Stimulated activated CD8-positive, alpha-beta memory T cell treated with anti-CD3 and anti-CD28 coated beads, Interleukin-2, amount 100 ng/mL, for 48 hours (primary cell): ENCODE results near the gene WWOX.

Experiments
- DNase-seq, 2 donors: peaks; one replicate each; pipeline ENCODE4 v3.0.0-alpha.2; 2020; ENCODE audit warnings: low read depth in 2 of 2

WWOX gene

DNA sequence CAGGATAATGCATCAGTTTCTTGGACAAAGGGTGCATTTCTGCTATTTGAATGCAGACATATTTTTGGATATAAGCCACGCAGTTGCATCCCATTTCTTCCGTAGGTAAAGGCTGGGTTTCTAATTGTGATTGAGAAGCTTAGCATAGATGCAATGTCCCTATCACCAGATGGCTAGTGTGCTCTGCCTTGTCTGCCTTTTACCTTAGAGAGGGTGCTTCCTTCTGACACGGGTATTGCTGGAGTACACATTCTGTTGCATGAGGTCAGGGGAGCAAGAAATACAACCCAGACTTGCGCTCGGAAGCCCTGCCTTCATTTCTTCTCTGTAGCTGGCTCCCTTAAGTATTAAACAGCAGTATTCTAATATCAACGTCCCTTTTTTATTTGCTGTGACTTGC, 337.4 kb downstream of the WWOX start:
- DNase-seq: no peak

DNA sequence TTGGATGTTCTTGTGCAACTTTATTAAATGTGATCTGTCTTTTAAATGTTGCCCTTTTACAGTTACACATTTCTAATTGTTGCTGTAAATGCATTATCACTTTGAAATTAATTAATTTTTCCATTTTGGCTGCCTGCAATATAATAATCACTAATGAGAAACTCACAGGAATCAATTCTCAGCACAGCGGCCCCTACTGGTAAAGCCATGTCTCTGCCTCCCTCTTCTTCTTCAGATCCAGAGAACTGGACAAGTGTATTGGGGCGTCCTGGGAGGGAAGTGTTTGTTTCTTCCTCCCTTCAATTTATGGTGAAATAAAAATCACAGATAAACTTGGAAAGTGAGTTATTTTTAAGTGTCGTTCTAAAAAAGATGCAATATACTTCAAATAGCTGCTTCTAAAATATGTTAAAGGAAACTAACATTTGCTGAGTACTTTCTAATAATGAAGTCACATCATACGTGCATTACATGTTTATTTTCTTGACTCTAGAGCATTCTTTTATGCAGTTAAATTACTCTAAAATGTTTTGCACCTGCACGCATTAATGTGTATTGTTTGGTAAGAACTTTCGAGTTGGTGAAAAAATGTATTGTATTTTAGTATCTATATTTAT, 338.0 kb downstream of the WWOX start:
- DNase-seq: peak; percentile 3 to 7

DNA sequence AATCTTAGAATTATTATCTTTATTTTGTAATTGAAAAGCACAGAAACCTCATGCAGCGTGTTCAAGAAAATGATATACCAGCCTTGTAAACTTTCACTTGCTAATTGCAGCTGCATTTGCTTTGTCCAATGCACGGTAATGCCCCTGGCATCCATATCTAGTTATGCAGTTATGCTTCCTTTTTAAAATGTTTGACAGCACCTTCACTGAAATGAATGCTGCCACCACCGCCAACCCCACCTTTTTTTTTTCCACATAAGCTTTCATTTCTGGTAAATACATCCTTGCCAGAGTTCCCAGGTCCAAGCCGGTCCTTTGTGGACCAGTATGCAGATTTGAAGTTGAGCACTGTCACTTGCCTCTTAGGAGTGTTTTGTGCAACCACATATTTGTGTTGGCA, 338.8 kb downstream of the WWOX start:
- no peak for DNase-seq

DNA sequence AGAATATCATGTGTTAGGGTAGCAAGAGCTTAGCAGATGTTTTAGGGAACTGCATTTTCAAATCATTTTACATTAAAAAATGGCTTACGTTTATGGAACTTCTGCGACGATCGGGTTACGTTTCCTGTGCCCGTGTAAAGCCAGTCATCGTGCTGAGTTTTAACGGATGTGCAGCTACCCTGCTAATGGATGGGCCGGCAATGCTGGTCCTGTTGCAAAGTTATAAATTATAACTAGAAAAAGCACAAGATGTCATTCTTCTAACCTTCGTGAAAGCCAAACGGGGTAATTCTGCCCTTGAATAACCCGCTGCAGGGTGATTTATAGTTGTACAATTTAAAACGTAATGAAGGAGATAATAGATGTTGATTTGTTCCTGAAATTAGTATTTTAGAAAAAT, 339.2 kb downstream of the WWOX start:
- DNase-seq: no peak

DNA sequence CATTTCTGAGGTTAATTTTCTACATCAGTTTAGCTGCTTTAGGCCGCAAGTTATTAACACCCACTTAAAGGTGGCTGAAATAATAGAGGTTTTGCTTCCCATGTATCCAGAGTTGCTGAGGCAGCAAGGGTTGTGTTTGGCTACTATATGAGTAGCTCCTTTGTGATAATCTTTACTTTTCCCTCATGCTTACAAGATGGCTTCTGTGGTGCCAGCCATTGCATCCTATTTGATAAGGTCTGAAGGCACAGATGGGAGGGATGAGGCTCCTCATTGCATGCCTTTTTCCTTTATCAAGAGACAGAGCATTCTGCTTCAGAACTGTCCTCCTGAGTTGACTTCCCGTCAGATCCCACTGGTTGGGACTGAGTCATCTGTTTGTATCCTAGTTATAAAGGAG, 340.2 kb downstream of the WWOX start:
- no peak for DNase-seq

DNA sequence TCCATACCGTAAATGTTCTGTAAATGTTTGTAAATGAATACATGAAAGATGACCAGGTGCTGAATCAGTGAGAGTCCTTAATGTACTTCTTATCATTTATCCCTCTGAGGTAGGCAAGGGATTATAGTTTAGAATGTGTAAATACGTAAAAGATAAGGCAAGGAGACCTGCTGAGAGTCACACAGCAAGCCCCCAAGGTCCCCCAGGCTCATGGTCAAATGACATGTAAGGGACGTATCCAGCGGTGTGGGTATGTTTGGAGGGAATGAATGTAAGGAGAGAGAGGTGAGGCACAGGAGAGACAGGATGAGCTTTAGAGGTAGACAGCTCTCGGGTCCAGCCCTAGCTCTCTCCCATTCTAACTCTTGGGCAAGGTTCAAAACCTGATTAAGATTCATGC, 341.8 kb downstream of the WWOX start:
- DNase-seq: no peak

DNA sequence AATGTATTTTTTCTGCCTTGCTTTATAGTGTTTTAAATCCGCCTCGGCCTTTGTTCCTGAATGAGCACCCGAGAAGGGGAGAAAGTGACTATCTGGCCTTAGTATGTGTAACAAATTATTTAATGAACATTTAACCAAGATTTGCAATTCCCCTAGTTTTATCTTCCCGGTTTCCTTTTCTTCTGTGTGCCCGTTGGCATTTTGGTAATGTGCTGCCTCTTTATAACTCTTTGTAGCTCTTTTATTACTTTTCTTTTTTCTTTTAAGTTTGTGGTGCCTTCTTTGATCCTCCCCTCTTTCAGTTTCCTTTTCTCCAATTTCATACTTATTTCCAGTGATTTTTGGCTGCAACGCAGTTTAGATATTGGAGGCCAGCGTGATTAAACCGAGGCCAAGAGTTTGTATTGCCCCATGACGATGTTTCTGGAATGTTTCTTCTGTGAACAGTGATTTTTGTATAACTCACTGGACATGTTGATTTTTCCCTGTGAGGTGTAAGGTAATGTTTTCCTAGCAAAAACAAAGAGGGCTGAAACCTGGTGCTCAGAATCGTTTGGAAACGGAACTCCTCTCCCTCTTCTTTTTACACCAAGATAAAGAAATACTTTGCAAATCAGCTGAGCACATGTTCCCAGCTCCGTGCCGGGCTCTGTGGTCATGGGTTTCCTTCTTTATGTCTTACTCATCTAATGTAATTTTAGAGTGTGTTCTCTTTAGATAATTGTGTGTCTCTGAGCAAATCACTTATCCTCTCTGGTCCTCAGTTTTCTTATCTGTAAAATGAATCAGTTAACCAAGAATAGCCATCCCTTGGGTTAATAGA, 344.3 kb downstream of the WWOX start:
- no peak for DNase-seq

DNA sequence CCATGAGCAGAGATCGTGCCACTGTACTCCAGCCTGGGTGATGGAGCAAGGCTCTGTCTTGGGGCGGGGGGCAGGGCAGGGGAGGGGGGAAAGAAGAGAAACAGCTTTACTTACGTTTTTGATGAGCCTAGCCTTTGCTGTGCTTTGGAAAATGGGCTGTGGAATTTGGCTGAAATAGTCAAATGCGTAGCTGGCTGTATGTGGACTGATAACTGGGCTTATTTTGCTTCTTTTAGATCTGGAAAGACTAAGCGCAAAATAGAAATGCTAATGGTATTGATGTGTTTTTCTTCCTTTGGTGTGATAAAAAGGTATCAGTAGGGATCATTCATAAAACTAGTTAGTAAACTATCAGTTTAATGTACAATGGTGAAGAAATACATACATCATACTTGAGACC, 346.4 kb downstream of the WWOX start:
- DNase-seq: no peak

DNA sequence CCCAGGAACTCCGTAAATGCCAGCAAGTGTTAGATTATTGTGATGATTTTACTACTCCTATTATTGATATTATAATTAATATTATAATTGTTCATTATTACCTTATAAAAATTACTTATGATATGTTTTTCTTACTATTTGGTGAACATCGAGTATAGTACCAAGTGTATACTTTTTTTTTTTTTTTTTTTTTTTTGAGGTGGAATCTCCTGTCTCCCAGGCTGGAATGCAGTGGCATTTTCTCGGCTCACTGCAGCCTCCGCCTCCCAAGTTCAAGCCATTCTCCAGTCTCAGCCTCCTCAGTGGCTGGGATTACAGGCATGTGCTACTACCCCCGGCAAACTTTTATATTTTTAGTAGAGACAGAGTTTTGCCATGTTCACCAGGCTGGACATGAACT, 347.0 kb downstream of the WWOX start:
- DNase-seq: no peak

DNA sequence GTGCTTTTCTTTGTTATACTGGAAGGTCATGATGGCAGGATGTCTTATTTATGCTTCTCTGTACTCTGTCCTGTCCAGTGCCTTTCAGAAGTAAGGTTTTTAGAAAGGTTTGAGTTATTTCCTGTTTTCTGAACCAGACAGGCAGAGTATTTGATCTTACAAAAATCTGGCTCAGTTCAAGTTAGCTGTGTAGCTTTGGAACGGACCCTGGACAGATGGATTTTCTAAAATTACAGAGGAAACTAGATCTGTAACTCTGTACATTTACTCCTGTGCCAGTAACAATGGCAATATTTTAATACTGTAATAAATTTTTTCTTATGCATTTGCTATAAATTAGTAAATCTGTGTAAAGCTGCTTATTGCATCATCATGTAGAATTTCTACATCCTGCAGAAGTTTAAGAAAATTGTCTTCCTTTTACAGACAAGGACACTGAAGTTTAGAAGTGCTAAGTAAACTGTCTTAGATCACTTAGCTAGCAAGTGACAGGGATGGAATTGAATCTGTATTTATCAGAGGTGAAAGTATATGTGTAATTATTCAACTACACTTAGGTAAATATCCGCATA, 347.6 kb downstream of the WWOX start:
- DNase-seq: no peak

DNA sequence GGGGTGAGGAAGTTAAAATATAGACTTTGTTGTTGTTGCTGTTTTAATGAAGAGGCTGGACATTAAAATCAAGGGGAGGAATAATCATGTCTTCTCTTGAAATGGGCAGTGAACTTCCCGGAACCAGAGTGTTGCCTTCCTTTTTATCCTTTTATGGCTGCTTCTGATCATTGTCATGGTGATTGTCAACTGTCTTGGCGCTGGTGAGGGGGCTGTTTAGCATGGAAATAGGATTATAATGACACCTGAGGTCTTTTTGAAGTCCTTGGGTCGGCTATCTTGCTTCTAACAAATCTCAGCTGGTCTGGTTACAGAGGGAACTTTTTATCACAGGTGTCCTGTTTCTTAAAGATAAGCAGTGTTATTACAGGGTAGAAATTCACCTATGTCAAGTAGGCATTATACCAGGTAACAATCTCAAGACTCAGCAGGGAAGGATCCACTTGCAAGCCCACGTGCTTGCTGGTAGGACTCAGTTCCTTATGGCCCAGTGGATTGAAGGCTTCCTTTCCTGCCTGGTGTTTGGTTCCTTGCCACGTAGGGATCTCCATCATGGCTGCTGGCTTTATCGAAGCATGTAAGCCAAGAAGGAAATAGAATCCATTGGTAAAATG, 349.3 kb downstream of the WWOX start:
- DNase-seq: no peak

DNA sequence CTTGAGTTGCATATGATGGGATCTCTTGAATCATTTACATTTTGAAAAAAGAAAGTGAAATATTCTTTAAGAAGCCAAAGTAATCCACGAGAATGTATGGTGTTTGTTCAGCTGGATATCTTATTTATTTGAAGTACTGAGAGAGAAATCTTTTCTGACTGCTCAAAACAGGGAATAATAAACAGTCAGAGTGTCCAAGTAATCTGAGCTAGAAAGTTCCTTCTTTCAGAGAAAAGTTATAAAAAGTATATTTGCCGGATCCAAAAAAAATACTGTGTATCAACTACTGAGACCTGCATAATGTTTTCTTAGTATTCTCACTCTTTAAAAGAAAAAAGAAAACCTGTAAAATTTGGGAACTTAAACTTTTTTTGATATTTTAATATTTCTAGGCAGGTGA, 350.8 kb downstream of the WWOX start:
- DNase-seq: no peak

DNA sequence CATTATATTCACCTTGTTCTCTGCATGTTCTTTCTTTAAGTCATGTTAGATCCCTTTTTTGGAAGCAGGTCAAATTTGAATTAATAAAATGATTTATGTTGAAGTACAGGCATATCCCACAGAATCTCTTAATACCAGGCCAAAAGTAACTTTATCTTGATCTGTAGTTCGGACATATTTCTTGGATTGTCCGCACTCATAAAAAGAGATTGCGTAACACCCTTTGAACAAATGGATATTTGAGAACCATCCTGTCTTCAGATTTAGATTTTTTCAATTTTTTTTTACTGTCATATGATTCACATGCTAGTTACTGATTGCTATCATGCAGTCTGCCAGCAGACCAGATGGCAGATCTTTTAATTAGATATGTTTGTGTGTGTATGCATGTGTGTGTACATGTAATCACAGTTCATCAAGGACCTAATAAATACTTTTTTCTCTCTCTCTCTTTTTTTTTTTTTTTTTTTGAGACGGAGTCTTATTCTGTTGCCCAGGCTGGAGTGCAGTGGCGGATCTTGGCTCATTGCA, 352.6 kb downstream of the WWOX start:
- DNase-seq: no peak

DNA sequence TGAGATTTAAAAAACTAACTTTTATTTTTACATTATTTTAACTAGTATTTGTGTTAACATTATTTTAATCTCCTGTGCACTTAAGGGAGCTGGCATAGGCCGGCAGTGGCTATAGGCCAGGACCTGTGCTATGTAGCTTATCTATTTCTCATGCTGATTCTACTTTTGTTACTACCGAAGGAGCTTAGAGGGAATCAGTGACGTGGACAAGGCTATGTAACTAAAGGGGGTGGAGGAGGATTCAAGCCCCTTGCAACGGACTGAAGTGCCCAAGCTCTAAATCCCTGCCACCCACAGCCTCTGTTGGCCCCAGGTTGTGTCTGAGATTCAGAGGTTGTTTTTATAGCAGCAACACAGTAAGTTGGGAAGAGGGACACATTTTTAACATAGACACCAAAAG, 356.4 kb downstream of the WWOX start:
- no peak for DNase-seq

DNA sequence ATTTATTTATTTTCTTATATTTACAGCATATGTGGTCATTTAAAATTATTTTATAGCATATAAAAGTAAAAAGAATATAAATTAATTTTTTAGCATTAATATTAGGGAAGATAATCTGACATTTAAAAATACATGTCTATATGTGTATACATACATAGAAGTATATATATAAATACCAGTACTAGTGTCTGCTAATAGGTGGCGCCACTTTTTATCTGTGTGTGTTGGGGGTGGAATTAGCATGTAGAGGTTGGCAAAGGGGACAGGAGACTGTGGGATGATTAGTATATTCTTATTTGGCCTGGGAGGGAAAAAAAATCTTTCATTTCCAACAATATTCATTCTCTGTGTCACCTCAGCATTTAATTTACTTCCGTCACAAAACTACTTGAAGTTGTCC, 359.1 kb downstream of the WWOX start:
- no peak for DNase-seq

DNA sequence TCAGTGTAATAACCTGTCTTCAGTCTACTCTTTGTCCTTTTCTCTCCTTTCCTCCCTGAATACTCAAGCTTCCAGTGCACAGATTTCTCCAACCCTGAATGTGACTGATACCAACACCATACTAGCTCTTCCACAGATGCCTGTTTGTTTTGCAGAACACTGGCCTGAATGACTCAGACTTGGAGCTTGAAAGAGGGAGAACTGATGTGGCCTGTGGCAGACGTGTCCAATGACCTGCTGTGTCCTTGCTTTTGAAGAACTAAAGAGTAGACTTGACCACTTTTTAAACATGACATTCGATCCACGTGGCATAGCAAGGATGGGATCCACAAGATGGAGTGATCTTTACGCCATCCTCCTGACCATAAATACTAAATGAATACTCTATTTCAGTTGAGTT, 361.0 kb downstream of the WWOX start:
- no peak for DNase-seq

DNA sequence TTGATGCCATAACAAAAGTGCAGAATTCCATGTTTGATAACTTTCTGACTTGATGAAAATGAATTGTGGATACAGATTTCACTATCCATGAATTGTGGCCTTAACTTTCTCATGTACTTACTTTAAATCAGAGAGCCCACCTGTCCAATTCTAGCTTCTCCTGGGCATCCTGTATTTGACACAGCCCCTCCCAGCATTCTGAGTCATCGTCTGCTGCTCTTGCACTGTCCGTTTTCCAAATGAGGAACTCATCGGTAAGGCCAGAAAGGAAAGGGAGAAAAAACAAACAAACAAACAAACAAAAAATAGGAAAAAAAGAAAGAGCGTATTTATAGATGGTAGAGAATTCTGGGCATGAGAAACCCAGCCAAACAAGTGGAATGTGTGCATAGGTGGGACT, 361.6 kb downstream of the WWOX start:
- no peak for DNase-seq

DNA sequence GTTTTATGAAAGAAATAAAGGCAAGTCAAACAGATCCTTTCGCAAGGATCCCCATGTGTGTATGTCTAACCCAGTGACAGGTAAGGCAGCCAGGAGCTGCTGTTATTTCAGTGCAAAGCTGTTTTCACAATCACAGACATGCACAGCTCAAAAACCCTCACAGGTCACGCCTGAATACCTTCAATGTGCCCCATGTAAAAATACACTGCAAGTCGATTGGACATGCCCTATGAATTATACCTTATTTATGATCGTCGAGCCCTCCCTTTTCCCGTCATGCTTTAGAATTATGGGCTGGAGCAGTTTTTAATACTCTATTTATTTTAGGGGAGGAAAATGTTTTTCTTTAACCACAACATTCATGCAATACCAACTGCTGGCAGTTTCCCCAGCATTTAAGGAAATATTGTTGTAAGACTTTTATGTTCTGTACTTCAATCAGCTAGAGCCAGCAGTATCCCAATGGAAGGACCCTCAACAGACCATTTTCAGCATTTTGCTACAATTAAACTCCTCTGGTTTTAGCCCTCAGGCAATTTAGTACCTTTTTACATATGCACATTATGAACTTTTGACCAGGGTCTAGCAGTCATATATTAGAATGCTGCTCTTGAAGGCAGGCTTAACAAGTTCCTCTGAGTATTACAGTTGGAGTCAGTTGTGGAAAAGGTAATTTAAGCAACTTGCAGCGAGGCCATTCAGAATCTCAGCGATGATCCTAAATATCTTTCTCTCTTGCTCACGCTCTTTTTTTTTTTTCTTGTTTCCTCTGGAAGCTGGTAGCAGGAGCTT, 362.2 kb downstream of the WWOX start:
- no peak for DNase-seq

DNA sequence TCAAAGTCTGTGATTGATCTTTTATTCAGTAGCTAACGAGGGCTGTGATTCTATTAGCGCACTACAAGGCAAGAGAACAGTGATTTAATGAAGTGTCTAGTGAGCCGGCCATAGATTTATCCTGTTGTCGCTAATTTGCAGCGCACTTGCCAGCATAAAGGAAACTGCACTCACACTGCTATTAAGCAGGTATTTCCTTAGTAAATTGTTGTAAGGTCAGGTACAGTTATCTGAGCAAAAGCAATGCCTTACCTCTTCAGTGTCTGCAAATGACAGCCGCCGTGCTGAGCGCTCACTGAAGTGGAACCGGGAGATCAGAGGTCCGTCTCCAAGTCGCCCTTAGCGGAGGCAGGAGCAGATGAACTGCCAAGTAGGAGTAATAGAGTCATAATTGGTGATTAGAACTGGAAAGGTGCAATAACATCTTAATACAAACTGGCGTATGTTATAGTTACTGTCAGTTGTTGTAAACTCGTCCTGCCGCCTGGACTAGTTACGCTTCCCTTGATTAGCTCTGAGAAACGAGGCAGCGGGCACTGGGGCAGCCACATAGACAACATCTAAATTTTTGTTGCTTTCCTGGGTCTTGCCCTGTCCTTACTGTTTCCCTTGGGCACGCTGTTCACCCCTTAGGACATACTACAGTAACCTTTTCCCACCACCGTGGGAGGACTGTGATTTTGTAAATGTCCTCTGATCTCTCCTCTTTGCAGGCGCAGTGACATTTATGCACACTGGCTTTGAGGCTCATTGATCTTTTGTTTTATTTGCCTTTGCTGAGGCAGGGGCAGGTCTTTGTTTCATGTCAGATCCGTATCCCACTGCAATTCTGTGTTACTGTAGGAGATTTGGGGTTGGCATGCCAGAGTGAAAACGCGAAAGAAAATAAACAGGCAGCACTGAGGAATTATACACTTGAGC, 363.1 kb downstream of the WWOX start:
- no peak for DNase-seq

DNA sequence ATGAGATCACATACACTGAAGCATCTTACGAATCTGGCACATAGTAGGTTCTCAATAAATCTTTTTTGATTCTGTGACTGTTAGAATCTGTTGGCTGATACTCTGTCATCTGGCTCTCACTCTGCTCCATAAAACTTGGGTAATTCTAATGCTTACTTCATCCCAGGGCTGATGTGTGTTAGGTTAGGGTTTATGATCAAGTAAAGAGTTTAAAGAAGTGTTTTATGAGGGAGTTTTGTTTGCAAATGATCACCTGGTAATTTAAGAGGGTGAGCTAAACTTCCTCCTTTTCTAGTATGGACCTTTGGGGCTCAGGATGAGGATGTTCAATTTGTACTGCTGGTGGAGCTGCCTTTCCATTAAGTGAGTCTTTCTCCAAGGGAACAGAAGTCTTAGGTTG, 364.1 kb downstream of the WWOX start:
- no peak for DNase-seq

DNA sequence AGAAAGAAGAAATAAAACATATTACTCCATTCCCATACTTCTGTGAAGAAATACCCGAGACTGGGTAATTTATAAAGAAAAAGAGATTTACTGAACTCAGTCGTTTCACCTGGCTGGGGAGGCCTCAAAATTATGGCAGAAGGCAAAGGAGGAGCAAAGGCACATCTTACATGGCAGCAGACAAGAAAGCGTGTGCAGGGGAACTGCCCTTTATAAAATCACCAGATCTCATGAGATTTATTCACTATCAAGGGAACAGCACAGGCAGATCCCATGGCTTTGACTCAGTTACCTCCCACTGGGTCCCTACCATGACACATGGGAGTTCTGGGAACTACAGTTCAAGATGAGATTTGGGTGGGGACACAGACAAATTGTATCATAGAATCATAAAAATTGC, 365.4 kb downstream of the WWOX start:
- DNase-seq: no peak
